GM18951 (cell line): Measurements from ENCODE around the gene EMC9.

Source experiments
- POLR2A ChIP-seq: IDR thresholded peaks from 4 replicates; pipeline ENCODE4 v1.6.1; 2011; ENCODE audit warnings: mild to moderate bottlenecking; ENCODE audit not compliant: insufficient read length, insufficient read depth; ENCODE audit errors: extremely low read depth
- in situ Hi-C: fragments of 300-500 bp; cut with MboI; formaldehyde crosslinking; loops from one replicate; pipeline ENCODE4 v1.12.0; 2022; ENCODE audit warnings: low sequenced_read_pairs, mixed read lengths, inconsistent platforms; ENCODE audit not compliant: unreplicated experiment

The EMC9 gene

DNA sequence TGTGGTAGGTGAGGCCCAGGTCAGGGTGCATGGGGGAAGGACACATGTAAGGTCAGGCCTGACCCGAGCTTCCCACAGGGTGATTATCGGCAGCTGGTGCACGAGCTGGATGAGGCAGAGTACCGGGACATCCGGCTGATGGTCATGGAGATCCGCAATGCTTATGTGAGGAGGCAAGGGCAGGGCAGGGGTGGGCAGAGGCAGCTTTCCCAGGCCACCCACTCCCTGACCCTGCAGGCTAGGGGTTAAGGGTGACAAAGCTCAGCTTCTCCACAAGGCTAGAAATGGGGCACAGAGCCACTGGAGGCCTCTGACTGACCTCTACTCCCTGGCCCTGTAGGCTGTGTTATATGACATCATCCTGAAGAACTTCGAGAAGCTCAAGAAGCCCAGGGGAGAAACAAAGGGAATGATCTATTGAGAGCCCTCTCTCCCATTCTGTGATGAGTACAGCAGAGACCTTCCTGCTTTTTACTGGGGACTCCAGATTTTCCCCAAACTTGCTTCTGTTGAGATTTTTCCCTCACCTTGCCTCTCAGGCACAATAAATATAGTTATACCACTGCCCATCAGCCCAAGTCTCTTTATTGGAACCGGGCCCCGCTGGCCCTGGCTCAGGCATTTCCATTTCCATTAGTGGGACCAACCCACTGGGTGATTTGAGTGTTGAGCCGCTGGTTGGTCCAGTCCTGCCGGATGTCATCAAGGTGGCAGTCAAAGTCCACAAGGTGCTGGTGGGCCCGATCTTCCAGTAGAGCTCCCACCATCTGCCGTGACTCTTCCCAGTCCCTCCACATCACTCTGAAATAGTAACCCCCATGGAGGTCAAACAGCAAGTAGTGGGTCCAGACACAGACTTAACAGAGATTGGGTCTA is 2.8 kb downstream of the EMC9 start:
- peak; percentile 20 for TF ChIP-seq POLR2A
- in situ Hi-C loops, result no loop called here

DNA sequence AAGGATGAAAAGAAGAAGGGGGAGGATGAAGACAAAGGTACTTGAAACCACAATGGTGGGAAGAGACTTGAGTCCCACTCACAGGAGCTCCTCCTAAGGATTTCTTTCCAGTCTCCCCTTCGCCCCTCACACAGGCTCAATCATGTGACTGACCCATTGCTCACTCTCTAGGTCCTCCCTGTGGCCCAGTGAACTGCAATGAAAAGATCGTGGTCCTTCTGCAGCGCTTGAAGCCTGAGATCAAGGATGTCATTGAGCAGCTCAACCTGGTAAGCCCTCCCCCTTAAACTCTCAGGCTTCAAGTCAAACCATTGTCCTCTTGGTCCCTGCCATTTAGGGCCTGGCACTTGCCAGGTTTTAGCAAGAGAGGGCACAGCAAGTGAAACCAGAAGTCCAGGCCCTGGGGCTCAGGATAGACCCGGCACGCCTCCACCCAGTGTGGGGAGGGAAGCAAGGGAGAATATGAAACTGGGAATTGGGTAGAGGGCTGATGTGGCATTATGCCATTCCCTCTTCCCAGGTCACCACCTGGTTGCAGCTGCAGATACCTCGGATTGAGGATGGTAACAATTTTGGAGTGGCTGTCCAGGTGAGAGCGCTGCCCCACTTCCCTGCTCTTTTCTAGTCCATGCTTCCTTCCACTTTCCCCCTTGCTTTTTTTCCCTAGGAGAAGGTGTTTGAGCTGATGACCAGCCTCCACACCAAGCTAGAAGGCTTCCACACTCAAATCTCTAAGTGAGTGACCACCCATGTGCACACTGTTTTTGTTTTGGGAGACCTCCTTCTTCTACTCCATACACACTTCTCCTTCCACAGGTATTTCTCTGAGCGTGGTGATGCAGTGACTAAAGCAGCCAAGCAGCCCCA is 3.6 kb downstream of the EMC9 start:
- no peak for TF ChIP-seq POLR2A
- in situ Hi-C loops, result no loop called here

DNA sequence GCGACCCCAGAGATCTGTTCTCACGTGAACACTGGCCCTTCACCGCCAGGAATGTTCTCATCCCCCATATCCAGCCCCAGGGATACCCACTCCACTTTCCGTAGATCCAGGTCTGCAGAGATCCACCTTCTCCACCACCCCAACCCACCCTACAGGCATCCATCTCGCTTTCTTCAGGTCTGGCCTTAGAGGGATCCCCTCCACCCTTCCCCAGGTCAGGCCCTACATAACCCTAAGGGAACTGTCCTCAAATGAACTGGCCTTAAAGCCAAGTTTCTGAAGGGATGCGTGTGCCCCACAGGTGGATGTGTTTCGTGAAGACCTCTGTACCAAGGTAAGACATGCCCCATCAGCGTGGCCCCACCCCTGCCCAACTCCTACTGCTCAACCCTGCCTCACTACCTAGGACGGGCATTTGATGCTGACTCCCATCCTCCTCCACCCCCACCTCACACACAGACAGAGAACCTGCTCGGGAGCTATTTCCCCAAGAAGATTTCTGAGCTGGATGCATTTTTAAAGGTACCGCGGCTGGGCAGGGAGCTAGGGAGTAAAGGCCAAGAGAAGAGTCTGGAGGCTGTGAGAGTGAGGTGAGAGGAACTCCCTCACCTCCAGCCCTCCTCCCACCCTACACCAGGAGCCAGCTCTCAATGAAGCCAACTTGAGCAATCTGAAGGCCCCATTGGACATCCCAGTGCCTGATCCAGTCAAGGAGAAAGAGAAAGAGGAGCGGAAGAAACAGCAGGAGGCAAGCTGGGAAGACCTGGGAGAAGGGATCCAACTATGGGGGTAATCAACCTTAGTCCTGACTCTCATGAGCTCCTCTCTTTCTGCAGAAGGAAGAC is 4.5 kb downstream of the EMC9 start:
- TF ChIP-seq POLR2A, result no peak
- in situ Hi-C loops, result no loop called here

DNA sequence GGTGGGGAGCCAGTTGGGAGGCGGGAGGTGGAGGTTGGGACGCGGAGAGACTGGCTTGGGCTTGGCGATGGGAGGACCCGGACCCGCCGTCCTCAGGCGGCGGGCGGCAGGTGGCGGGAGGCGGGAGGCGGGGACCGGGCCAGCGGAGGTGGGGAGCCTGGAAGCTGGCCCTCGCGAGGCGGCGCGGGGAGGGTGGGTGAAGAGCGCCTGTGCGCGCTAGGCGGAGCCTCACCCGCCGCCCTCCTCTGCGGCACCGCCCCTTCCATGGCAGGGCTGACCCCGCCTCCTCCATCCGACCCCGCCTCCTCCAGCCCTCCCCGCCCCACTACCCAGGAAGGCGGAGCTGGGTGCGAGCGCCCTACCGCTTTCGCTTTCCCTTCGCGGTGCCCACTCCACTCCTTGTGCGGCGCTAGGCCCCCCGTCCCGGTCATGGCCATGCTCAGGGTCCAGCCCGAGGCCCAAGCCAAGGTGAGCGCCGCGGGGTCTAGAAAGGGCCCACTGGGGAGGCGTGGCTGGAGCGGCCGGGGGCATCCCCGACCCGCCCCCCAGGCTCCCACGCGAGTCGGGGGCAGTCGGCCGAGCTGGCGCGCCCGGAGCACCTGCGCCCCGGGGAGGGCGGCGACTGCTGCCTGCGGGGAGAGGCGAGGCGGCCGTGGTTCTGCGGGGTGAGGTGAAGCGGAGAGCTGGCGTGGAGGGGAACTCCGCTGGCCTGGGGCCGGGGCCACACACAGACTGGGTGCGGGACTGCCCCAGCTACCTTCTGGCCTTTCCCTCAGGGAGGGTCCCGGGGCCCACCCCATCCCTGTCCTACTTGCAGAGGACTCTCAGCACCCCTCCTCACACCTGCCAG is 5.3 kb downstream of the EMC9 start, which contains the start of gene PSME1:
Gene PSME1, plus strand, starts transcription at position 361 of the 850 bp plus-strand sequence. Its CDS starts 69 bp downstream, at position 430.
- peak; percentile 82 for TF ChIP-seq POLR2A
- in situ Hi-C loops, result no loop called here

DNA sequence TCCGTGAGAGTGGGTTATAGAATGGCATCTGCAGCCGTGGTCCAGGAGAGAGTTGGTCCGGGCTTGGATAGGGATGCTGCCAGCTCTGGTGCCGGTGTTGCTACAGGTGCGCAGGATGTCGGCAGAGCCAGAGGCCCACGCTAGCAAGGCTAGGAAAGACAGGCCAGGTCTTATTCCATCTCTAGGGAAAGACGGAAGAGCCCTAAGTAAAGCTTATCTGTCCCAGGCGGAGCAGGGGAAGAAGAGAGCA is 5.9 kb downstream of the EMC9 start:
- no peak for TF ChIP-seq POLR2A
- in situ Hi-C loops, result no loop called here

DNA sequence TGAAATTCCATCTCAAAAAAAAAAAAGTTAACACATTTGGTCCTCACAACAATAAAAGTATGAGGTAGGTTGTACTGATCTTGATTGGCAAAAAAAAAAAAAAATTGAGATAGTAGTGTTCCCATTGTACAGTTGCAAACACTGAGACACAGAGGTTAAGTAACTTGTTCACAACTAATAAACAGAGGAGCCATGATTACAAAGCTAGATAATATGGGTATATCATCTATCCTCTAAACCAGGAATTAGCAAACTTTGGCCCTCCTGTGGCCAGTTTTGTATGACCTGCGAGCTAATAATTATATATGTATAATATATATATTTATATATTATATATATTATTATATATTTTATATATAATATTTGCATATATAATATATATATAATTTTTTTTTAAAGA is 7.7 kb downstream of the EMC9 start:
- in situ Hi-C loops, result no loop called here
- TF ChIP-seq POLR2A, result no peak

DNA sequence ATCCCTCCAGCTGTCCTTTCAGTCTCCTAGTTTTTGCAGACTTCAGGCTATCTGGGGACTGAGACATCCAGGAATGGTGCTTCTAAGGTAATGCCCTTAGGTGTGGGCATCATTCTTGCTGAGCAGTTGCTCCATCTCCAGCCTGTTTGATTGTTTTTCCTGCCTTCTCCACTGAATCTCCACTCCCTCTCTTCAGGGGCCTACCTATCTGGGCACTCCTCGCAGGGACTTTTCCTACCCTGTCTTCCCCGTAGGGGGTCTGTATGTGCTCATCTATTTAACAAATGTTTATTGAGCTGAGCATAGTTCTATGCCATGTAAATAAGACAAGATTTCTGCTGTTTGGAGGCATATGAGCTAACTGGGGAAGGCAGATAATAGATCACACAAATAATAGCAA is 8.4 kb downstream of the EMC9 start:
- in situ Hi-C loops, result no loop called here
- no peak for TF ChIP-seq POLR2A

DNA sequence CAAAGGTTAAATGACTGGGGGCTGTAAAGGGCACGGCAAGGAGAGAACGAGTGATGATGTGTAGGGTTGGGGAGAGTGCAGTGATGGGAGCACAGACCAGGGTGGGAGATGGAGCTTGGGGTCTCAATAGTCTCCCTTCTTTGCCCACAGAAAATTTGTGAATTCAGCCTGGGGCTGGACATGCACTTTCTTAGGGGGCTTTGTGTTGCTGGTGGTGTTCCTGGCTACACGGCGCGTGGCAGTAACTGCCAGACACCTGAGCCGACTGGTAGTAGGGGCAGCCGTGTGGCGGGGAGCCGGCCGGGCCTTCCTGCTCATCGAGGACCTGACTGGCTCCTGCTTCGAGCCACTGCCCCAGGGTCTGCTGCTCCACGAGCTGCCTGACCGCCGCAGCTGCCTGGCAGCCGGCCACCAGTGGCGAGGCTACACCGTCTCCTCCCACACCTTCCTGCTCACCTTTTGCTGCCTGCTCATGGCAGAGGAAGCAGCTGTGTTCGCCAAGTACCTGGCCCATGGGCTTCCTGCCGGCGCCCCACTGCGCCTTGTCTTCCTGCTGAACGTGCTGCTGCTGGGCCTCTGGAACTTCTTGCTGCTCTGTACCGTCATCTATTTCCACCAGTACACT is 9.2 kb downstream of the EMC9 start:
- no peak for TF ChIP-seq POLR2A
- in situ Hi-C loops, result no loop called here

DNA sequence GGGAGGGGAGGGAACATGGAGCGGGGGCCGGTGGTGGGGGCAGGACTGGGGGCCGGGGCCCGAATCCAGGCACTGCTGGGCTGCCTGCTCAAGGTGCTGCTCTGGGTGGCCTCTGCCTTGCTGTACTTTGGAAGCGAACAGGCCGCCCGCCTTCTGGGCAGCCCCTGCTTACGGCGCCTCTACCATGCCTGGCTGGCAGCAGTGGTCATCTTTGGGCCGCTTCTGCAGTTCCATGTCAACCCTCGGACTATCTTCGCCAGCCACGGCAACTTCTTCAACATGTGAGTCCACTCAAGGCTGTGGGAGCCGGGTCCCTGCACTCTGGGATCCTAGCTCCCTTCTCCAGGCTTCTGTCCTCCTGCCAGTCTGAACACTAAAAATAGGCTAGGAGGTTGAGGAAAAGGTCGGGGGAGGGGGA is 9.8 kb downstream of the EMC9 start:
- in situ Hi-C loops, result no loop called here
- no peak for TF ChIP-seq POLR2A

DNA sequence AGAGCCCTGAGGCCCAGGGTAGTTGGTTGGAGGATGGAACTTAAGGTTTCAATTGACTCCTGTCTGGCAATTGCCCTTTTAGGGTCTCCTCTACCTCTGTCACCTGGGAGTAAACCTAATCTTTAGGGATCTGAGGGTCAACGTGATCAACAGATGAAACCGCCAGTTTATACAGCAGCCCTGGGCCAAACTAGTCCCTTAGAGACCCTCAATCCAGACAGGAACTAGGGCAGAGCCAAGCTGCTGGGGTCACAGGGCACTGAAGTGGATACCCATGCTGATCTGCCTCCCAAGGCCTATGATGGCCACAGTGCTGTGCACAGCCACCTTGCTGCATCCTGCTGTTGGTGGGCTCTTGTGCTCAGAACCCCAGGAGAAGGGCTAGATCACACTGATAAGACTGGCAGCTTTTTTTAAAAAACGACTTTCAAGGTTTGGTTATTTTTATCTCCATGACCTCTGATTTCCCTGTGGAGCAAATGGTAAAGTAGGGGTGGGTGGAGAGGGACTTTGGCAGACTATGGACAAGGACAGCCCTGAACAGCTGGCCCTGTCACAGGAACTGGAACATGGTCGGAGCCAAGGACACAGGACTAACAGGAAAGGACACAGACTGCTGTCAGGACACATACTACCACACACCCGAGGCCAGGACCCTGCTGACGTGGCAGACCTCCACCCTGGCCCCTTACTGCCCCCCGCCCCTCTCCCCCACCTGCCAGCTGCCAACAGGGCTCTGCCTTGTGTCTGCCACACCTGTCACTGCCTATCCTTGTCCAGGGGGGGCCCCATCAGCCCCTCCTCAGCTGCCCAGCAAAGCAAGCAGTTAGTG is 10.5 kb downstream of the EMC9 start:
- TF ChIP-seq POLR2A, result no peak

DNA sequence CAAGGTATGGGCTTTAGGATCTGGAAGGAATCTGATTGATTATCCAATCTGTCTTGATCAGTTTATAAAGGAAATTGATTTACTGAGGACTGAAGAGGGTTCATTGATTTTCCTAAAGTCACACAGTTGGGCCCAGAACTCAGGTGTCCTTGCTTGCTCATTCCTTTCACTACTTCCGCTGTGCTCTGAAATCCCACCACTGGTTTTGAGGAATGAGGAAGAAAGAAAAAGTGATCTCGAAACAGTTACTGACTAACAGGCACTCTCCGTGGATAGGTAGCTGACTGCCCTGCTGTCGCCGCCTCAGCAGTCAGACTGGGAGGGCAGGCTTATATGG is 11.0 kb downstream of the EMC9 start, which contains the start of gene FITM1:
Gene FITM1, plus strand, starts transcription at position 280 of the 337 bp plus-strand sequence. CDS start 905 bp downstream, outside the sequence.
- in situ Hi-C loops, result no loop called here

More for the DNA sequence above, 10.5 kb downstream of the EMC9 start:
- in situ Hi-C loops, result no loop called here

More for the DNA sequence above, 11.0 kb downstream of the EMC9 start, which contains the start of gene FITM1:
- no peak for TF ChIP-seq POLR2A
